GM12878 (cell line): Measurements from ENCODE around the gene LRIG2.

Experiments used
- BCL11A ChIP-seq: IDR thresholded peaks from 2 replicates; pipeline ENCODE4 v1.6.1; 2011; ENCODE audit warnings: low read depth, low read length
- BHLHE40 ChIP-seq, 2 experiments: fragments of 450-650 bp in 1 of 2; IDR thresholded peaks; 2 replicates each; pipeline ENCODE4 v1.6.1; 2011 to 2017; ENCODE audit warnings: low read depth in 2 of 2, borderline replicate concordance in 1 of 2, improper control_type of control experiment in 1 of 2, low read length in 1 of 2, mild to moderate bottlenecking in 1 of 2
- CEBPB ChIP-seq, 2 experiments: fragments of 150-350 bp in 1 of 2; IDR thresholded peaks; 2 replicates each; pipeline ENCODE4 v1.6.1; 2012 to 2014; ENCODE audit warnings: low read depth in 2 of 2, low read length in 2 of 2, borderline replicate concordance in 1 of 2, inconsistent platforms in 1 of 2
- EP300 ChIP-seq, 2 experiments: fragments of 150-350 bp in 1 of 2; IDR thresholded peaks; 2 replicates each; pipeline ENCODE4 v1.6.1; 2011 to 2012; ENCODE audit warnings: low read depth in 2 of 2, low read length in 2 of 2, borderline replicate concordance in 1 of 2, improper control_type of control experiment in 1 of 2, inconsistent platforms in 1 of 2; ENCODE audit not compliant: control insufficient read depth in 1 of 2
- EZH2 ChIP-seq: IDR thresholded peaks from 2 replicates; pipeline ENCODE4 v1.6.1; 2012; ENCODE audit warnings: low read depth, mild to moderate bottlenecking, control low read depth, inconsistent platforms, low read length, borderline replicate concordance; ENCODE audit not compliant: control insufficient read depth
- MTA3 ChIP-seq: IDR thresholded peaks from 2 replicates; pipeline ENCODE4 v1.6.1; 2012; ENCODE audit warnings: low read length, inconsistent platforms, borderline replicate concordance
- POLR2A ChIP-seq: IDR thresholded peaks from 2 replicates; pipeline ENCODE4 v1.6.1; 2011; ENCODE audit warnings: low read depth, mild to moderate bottlenecking, low read length
- SP1 ChIP-seq: IDR thresholded peaks from one replicate; pipeline ENCODE4 v1.6.1; 2011; ENCODE audit warnings: low read depth, low read length
- TF ChIP-seq, protein P1 (sequence below): IDR thresholded peaks from 2 replicates; pipeline ENCODE4 v1.6.1; 2012; ENCODE audit warnings: improper control_type of control experiment, low read depth, low read length; ENCODE audit not compliant: insufficient replicate concordance
- TF ChIP-seq, protein P2 (sequence below), 3 experiments: IDR thresholded peaks in 2 of 3; conservative IDR thresholded peaks in 1 of 3; 2 replicates each; pipeline ENCODE4 v1.5.1; 2011; ENCODE audit warnings: low read depth in 3 of 3, low read length in 3 of 3, mild to moderate bottlenecking in 3 of 3, control low read depth in 2 of 3, moderate library complexity in 2 of 3, inconsistent platforms in 1 of 3, mixed read lengths in 1 of 3; ENCODE audit not compliant: control insufficient read depth in 2 of 3, insufficient read depth in 1 of 3; ENCODE audit errors: extremely low read depth in 1 of 3

DNA sequence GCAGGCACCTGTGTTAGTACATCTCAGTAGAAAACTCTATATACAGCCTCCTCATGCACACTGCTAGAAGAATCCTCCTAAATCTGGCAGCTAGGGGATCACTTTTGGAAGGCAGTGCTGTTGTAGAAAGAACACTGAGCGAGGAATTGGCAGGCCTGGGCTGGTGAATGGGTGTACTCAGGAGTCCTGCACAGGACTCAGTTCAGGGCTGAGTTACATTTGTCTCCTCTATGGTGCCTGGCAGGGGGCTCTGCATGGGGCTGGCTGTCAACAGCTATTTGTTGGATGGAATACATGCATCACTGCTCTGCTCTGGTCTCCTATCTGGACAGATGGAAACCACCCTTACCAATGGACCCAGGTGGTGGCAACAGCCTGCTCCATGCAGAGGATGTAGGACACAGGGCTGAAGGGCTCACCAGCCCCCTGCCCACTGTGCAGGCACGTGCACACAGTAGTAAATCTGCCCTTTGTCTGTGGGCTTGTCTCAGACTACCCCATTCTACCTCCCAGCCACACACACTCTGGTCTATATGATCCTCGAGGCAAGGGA lies 74.2 kb downstream of the LRIG2 start:
- TF ChIP-seq BCL11A (no peak), CEBPB (IDR thresholded peaks at IDR 0.05; ENCODE audit: borderline replicate concordance in 1 of 2, low read depth in 2 of 2, low read length in 2 of 2) (no peak), SP1 (no peak), EP300 (IDR thresholded peaks at IDR 0.05; ENCODE audit: borderline replicate concordance in 1 of 2, control insufficient read depth in 1 of 2, low read depth in 2 of 2, low read length in 2 of 2) (no peak), BHLHE40 (IDR thresholded peaks at IDR 0.05; ENCODE audit: borderline replicate concordance in 1 of 2, low read depth in 2 of 2, low read length in 1 of 2) (no peak), EZH2 (no peak), POLR2A (no peak), MTA3 (no peak)
- TF ChIP-seq, protein P1, sequence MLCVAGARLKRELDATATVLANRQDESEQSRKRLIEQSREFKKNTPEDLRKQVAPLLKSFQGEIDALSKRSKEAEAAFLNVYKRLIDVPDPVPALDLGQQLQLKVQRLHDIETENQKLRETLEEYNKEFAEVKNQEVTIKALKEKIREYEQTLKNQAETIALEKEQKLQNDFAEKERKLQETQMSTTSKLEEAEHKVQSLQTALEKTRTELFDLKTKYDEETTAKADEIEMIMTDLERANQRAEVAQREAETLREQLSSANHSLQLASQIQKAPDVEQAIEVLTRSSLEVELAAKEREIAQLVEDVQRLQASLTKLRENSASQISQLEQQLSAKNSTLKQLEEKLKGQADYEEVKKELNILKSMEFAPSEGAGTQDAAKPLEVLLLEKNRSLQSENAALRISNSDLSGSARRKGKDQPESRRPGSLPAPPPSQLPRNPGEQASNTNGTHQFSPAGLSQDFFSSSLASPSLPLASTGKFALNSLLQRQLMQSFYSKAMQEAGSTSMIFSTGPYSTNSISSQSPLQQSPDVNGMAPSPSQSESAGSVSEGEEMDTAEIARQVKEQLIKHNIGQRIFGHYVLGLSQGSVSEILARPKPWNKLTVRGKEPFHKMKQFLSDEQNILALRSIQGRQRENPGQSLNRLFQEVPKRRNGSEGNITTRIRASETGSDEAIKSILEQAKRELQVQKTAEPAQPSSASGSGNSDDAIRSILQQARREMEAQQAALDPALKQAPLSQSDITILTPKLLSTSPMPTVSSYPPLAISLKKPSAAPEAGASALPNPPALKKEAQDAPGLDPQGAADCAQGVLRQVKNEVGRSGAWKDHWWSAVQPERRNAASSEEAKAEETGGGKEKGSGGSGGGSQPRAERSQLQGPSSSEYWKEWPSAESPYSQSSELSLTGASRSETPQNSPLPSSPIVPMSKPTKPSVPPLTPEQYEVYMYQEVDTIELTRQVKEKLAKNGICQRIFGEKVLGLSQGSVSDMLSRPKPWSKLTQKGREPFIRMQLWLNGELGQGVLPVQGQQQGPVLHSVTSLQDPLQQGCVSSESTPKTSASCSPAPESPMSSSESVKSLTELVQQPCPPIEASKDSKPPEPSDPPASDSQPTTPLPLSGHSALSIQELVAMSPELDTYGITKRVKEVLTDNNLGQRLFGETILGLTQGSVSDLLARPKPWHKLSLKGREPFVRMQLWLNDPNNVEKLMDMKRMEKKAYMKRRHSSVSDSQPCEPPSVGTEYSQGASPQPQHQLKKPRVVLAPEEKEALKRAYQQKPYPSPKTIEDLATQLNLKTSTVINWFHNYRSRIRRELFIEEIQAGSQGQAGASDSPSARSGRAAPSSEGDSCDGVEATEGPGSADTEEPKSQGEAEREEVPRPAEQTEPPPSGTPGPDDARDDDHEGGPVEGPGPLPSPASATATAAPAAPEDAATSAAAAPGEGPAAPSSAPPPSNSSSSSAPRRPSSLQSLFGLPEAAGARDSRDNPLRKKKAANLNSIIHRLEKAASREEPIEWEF = no peak
- TF ChIP-seq, protein P2, sequence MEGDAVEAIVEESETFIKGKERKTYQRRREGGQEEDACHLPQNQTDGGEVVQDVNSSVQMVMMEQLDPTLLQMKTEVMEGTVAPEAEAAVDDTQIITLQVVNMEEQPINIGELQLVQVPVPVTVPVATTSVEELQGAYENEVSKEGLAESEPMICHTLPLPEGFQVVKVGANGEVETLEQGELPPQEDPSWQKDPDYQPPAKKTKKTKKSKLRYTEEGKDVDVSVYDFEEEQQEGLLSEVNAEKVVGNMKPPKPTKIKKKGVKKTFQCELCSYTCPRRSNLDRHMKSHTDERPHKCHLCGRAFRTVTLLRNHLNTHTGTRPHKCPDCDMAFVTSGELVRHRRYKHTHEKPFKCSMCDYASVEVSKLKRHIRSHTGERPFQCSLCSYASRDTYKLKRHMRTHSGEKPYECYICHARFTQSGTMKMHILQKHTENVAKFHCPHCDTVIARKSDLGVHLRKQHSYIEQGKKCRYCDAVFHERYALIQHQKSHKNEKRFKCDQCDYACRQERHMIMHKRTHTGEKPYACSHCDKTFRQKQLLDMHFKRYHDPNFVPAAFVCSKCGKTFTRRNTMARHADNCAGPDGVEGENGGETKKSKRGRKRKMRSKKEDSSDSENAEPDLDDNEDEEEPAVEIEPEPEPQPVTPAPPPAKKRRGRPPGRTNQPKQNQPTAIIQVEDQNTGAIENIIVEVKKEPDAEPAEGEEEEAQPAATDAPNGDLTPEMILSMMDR (IDR thresholded peaks at IDR 0.05 in 2 of 3, conservative IDR thresholded peaks at IDR 0.05 in 1 of 3; ENCODE audit: control insufficient read depth in 2 of 3, extremely low read depth in 1 of 3, insufficient read depth in 1 of 3, low read depth in 3 of 3, low read length in 3 of 3) = no peak
